Measurements from ENCODE around the gene MRTO4. TPM values are rescaled to one million over a fixed set of nuclear protein-coding genes. Genes with fewer than 3 reads are reported as not detected.

Gene MRTO4
- total RNA-seq, 1 donor from 2014 or later: 20.4 TPM

DNA sequence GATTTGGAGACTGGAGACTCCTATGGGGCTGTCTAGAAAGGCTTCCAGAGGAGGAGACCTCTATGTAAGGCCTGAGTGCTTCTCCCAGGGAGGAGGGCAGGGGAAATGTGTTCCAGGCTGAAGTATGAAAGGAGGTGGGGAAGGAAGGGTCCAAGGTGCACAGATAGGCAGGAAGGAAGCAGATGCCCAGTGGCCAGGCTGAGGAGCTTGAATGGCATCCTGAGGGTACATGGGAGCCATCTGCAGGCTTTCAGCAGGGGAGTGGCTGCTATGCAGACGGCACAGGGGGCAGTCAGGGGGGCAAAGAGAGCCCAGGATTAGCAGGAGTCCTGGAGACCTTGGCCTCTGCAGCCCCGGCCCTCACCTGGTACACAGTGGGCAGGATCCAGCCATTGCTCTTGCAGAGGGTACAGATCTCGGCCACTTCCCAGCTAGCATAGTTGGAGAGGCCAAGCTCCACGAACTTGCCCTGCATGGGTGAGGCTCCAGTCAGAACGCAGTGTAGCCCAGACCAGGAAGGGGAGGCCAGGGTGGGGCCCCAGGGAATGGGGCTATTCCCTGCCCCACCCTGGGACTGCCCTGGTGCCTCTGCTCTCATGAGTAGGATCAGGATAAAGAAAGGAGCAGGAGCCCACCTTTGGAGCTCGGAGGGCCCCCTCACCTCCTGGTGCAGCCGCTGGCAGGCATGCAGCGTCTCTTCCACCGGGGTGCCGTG is 56.3 kb downstream of the MRTO4 start:
- no peaks in the 10 kb centered on the region for H3K9me3 ChIP-seq (ENCODE audit: control insufficient read depth in 3 of 3, low read length in 3 of 3)
- H3K27me3 ChIP-seq (ENCODE audit: control insufficient read depth in 3 of 3, insufficient read depth in 3 of 3, low read length in 3 of 3): no peaks in the 10 kb centered on the region

DNA sequence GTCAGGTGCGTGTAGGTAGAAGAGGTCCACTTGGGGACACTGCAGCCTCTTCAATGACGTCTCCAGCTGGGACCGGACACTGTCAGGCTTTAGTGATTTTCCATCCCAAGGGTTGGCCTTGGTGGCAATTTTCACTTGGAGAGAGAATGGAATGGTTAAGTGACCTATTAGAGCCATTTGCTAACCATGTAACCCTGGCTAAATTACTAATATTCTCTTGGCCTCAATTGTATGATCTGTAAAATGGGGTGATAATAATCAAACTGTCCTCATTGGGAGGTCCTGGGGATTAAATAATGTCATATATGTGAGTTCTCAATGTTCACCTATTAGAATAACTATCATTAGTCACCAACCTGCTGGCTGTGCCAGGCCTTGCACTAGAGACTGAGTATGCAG is 56.9 kb downstream of the MRTO4 start:
- no peaks in the 10 kb centered on the region for H3K9me3 ChIP-seq (ENCODE audit: control insufficient read depth in 3 of 3, low read length in 3 of 3)
- peaks cover 21 to 23% (median 22%) of the 10 kb centered on the region in 3 donors for H3K4me1 ChIP-seq (ENCODE audit: control insufficient read depth in 3 of 3, insufficient read depth in 3 of 3, low read length in 3 of 3)
- no peak overlapping the region for H3K27ac ChIP-seq (ENCODE audit: low read depth, low read length)
- H3K36me3 ChIP-seq (ENCODE audit: control insufficient read depth in 3 of 3, insufficient read depth in 3 of 3, low read length in 3 of 3): peaks cover 28 to 47% (median 43%) of the 10 kb centered on the region in 3 donors
- H3K4me3 ChIP-seq (ENCODE audit: low read length in 3 of 3): no peak overlapping the region
- no peak overlapping the region for H3K9ac ChIP-seq (ENCODE audit: low read depth in 1 of 3, low read length in 3 of 3)
- H3K27me3 ChIP-seq (ENCODE audit: control insufficient read depth in 3 of 3, insufficient read depth in 3 of 3, low read length in 3 of 3): no peaks in the 10 kb centered on the region

More for the DNA sequence above, 56.3 kb downstream of the MRTO4 start:
- Histone ChIP-seq H3K4me3 (ENCODE audit: low read length in 3 of 3) (no peak overlapping the region), H3K27ac (ENCODE audit: low read depth, low read length) (no peak overlapping the region), H3K36me3 (ENCODE audit: control insufficient read depth in 3 of 3, insufficient read depth in 3 of 3, low read length in 3 of 3) (peaks cover 30 to 51% (median 48%) of the 10 kb centered on the region in 3 donors), H3K4me1 (ENCODE audit: control insufficient read depth in 3 of 3, insufficient read depth in 3 of 3, low read length in 3 of 3) (peaks cover 15 to 18% (median 16%) of the 10 kb centered on the region in 3 donors), H3K9ac (ENCODE audit: low read depth in 1 of 3, low read length in 3 of 3) (no peak overlapping the region)

GRCh38 chr1:19309123-19309813 is 57.7 kb downstream of the MRTO4 start:
- peaks cover 23 to 30% (median 27%) of the 10 kb centered on the region in 3 donors for H3K4me1 ChIP-seq (ENCODE audit: control insufficient read depth in 3 of 3, insufficient read depth in 3 of 3, low read length in 3 of 3)
- no peaks in the 10 kb centered on the region for H3K27me3 ChIP-seq (ENCODE audit: control insufficient read depth in 3 of 3, insufficient read depth in 3 of 3, low read length in 3 of 3)
- no peaks in the 10 kb centered on the region for H3K9me3 ChIP-seq (ENCODE audit: control insufficient read depth in 3 of 3, low read length in 3 of 3)
- no peak overlapping the region for H3K4me3 ChIP-seq (ENCODE audit: low read length in 3 of 3)
- no peak overlapping the region for H3K9ac ChIP-seq (ENCODE audit: low read depth in 1 of 3, low read length in 3 of 3)
- H3K36me3 ChIP-seq (ENCODE audit: control insufficient read depth in 3 of 3, insufficient read depth in 3 of 3, low read length in 3 of 3): peaks cover 28 to 43% (median 37%) of the 10 kb centered on the region in 3 donors
- H3K27ac ChIP-seq (ENCODE audit: low read depth, low read length): no peak overlapping the region

Small RNA genes within 50 kb of the gene (small RNA-seq; reads per million reads assigned to genes)
- gene RNU6-1099P: not detected

Other genes with a start within 250 kb of the MRTO4 start
- 73.6 TPM for gene UBR4, start 41.5 kb upstream of the MRTO4 start, total RNA-seq
- 36.5 TPM for gene EMC1, start 281 bp upstream of the MRTO4 start, total RNA-seq
- 0.52 TPM for gene AKR7A3, start 37.0 kb downstream of the MRTO4 start, total RNA-seq
- 44.4 TPM for gene AKR7A2, start 60.3 kb downstream of the MRTO4 start, total RNA-seq
- 14.6 TPM for gene SLC66A1, start 60.5 kb downstream of the MRTO4 start, total RNA-seq
- 67.3 TPM for gene CAPZB, start 233.7 kb downstream of the MRTO4 start, total RNA-seq

Measured in skeletal muscle tissue (tissue), 5 donors.